C4-2B (cell line): Measurements from ENCODE around the gene PALMD.

Experiments used
- CTCF ChIP-seq: fragments of 450-650 bp; conservative IDR thresholded peaks from 2 replicates; pipeline ENCODE4 v1.5.1; 2017; ENCODE audit warnings: mild to moderate bottlenecking
- ZFX ChIP-seq: fragments of 450-650 bp; IDR thresholded peaks from 2 replicates; pipeline ENCODE4 v1.6.1; 2017

- TF ChIP-seq CTCF (no peak), ZFX (no peak)
Measured at GRCh38 chr1:99675292-99675691, 29.4 kb downstream of the PALMD start.
